HEK293T (cell line): ENCODE data around the gene SERPINA12.

Experiments
- BHLHE40 ChIP-seq: fragments of 450-650 bp; IDR thresholded peaks from 2 replicates; pipeline ENCODE4 v1.6.1; 2016; ENCODE audit warnings: mild to moderate bottlenecking, moderate library complexity, borderline replicate concordance
- CTBP1 ChIP-seq: fragments of 450-650 bp; IDR thresholded peaks from 2 replicates; pipeline ENCODE4 v1.6.1; 2016; ENCODE audit warnings: borderline replicate concordance
- ELF4 ChIP-seq: fragments of 450-650 bp; IDR thresholded peaks from 2 replicates; pipeline ENCODE4 v1.6.1; 2017; ENCODE audit warnings: antibody characterized with exemption
- FOXA1 ChIP-seq: fragments of 450-650 bp; IDR thresholded peaks from 2 replicates; pipeline ENCODE4 v1.6.1; 2016; ENCODE audit warnings: mild to moderate bottlenecking
- FOXK2 ChIP-seq: fragments of 450-650 bp; IDR thresholded peaks from 2 replicates; pipeline ENCODE4 v1.6.1; 2016; ENCODE audit warnings: mild to moderate bottlenecking
- FOXM1 ChIP-seq: fragments of 450-650 bp; IDR thresholded peaks from 2 replicates; pipeline ENCODE4 v1.6.1; 2017; ENCODE audit warnings: mild to moderate bottlenecking, borderline replicate concordance
- HDGF ChIP-seq: fragments of 450-650 bp; IDR thresholded peaks from 2 replicates; pipeline ENCODE4 v1.6.1; 2017; ENCODE audit warnings: antibody characterized with exemption, borderline replicate concordance
- L3MBTL2 ChIP-seq: fragments of 450-650 bp; conservative IDR thresholded peaks from 2 replicates; pipeline ENCODE4 v1.6.1; 2016; ENCODE audit warnings: mild to moderate bottlenecking
- LEF1 ChIP-seq: fragments of 450-650 bp; IDR thresholded peaks from 2 replicates; pipeline ENCODE4 v1.6.1; 2017; ENCODE audit warnings: mild to moderate bottlenecking, borderline replicate concordance
- NFRKB ChIP-seq: fragments of 450-650 bp; IDR thresholded peaks from 2 replicates; pipeline ENCODE4 v1.6.1; 2016; ENCODE audit warnings: mild to moderate bottlenecking, moderate library complexity
- PKNOX1 ChIP-seq: fragments of 450-650 bp; IDR thresholded peaks from 2 replicates; pipeline ENCODE4 v1.6.1; 2016
- SP1 ChIP-seq: fragments of 450-650 bp; IDR thresholded peaks from 2 replicates; pipeline ENCODE4 v1.6.1; 2017
- SUZ12 ChIP-seq: fragments of 450-650 bp; IDR thresholded peaks from 2 replicates; pipeline ENCODE4 v1.6.1; 2016; ENCODE audit warnings: mild to moderate bottlenecking
- TARDBP ChIP-seq: fragments of 450-650 bp; IDR thresholded peaks from 2 replicates; pipeline ENCODE4 v1.6.1; 2016

- TF ChIP-seq SP1 (no peak), PKNOX1 (peak; percentile 38; the same call in 1 of the 2 replicates), ELF4 (no peak; the same call in 1 of the 2 replicates), SUZ12 (no peak), FOXA1 (no peak), HDGF (no peak), BHLHE40 (no peak), NFRKB (no peak), TARDBP (no peak), FOXM1 (no peak), FOXK2 (no peak), CTBP1 (no peak), LEF1 (no peak), L3MBTL2 (no peak)
Measured at GRCh38 chr14:94536836-94537235, 27.6 kb upstream of the SERPINA12 start.
